ENCODE data around the gene SND1. TPM values are rescaled to one million over a fixed set of nuclear protein-coding genes. Genes with fewer than 3 reads are reported as not detected.
"Not testable (repeated sequence)": the region's sequence is repeated elsewhere in the genome, so short reads cannot be mapped to it uniquely, and the experiment has no call there.

The SND1 gene
- total RNA-seq, 2 experiments from 2014 or later = 158 to 166 TPM

- Mint-ChIP-seq H3K27ac (no peak overlapping the region), H3K4me1 (peaks cover 16% of the 10 kb centered on the region), H3K27me3 (no peaks in the 10 kb centered on the region), H3K36me3 (peaks cover 10% of the 10 kb centered on the region), H3K9me3 (ENCODE audit: low read depth) (no peaks in the 10 kb centered on the region), H3K4me3 (no peak overlapping the region)
- DNase-seq = no peak
- CTCF ChIA-PET = no interaction called here
- no peak for ATAC-seq
Measured at GRCh38 chr7:127817466-127817865, 165.5 kb downstream of the SND1 start.

GRCh38 chr7:127818306-127818705 lies 166.3 kb downstream of the SND1 start:
- CTCF ChIA-PET = no interaction called here

GRCh38 chr7:127819975-127820731 lies 168.2 kb downstream of the SND1 start:
- H3K27ac Mint-ChIP-seq = peak overlapping the region; percentile 30
- peaks cover 6% of the 10 kb centered on the region for H3K36me3 Mint-ChIP-seq
- H3K4me1 Mint-ChIP-seq = peaks cover 16% of the 10 kb centered on the region
- no peaks in the 10 kb centered on the region for H3K27me3 Mint-ChIP-seq
- no peak for ATAC-seq
- CTCF ChIA-PET = interaction anchor here (1.1 kb wide), 1 partner anchor 35 kb away, joined by 3 read pairs; no protein-coding TSS in a partner anchor
- DNase-seq = no peak
- no peak overlapping the region for H3K4me3 Mint-ChIP-seq
- H3K9me3 Mint-ChIP-seq (ENCODE audit: low read depth) = no peaks in the 10 kb centered on the region

More at GRCh38 chr7:127818306-127818705, 166.3 kb downstream of the SND1 start:
- DNase-seq (no peak), ATAC-seq (no peak)
- no peaks in the 10 kb centered on the region for H3K9me3 Mint-ChIP-seq (ENCODE audit: low read depth)
- H3K36me3 Mint-ChIP-seq = peaks cover 7% of the 10 kb centered on the region
- H3K27me3 Mint-ChIP-seq = no peaks in the 10 kb centered on the region
- peaks cover 16% of the 10 kb centered on the region for H3K4me1 Mint-ChIP-seq
- no peak overlapping the region for H3K27ac Mint-ChIP-seq
- H3K4me3 Mint-ChIP-seq = no peak overlapping the region

DNA sequence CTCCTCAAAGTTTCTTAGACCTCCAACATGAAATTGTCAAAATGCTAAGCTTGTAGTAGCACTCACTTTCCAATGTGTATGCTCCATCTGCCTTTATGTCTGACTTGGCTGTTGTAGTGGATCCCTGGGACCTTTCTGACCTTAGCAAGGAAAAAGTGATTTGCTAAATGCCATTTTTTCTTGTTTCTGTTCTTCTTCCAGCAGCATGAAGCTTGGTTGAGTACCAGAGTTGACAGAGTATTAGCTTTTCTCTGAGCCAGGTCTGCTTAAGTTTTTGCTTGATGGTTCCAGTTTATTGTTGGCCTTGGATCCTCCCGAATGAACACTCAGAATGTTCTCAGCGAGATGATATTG lies 168.7 kb downstream of the SND1 start:
- H3K27me3 Mint-ChIP-seq = no peaks in the 10 kb centered on the region
- H3K4me3 Mint-ChIP-seq = no peak overlapping the region
- H3K9me3 Mint-ChIP-seq (ENCODE audit: low read depth) = no peaks in the 10 kb centered on the region
- H3K36me3 Mint-ChIP-seq = peaks cover 5% of the 10 kb centered on the region
- peak overlapping the region; percentile 30 for H3K27ac Mint-ChIP-seq
- ATAC-seq (no peak), DNase-seq (no peak)
- CTCF ChIA-PET = interaction anchor here (1.1 kb wide), 1 partner anchor 35 kb away, joined by 3 read pairs; no protein-coding TSS in a partner anchor
- peaks cover 16% of the 10 kb centered on the region for H3K4me1 Mint-ChIP-seq

- Mint-ChIP-seq H3K9me3 (ENCODE audit: low read depth) (no peaks in the 10 kb centered on the region), H3K4me3 (no peak overlapping the region), H3K27me3 (no peaks in the 10 kb centered on the region), H3K4me1 (peaks cover 16% of the 10 kb centered on the region), H3K27ac (no peak overlapping the region), H3K36me3 (peaks cover 3% of the 10 kb centered on the region)
- DNase-seq (no peak), ATAC-seq (no peak)
- CTCF ChIA-PET = no interaction called here
Measured at GRCh38 chr7:127821146-127821545, 169.2 kb downstream of the SND1 start.

- DNase-seq (no peak), ATAC-seq (no peak)
- no peaks in the 10 kb centered on the region for H3K9me3 Mint-ChIP-seq (ENCODE audit: low read depth)
- H3K27ac Mint-ChIP-seq = no peak overlapping the region
- CTCF ChIA-PET = no interaction called here
- no peaks in the 10 kb centered on the region for H3K27me3 Mint-ChIP-seq
- H3K4me3 Mint-ChIP-seq = no peak overlapping the region
- peaks cover 2% of the 10 kb centered on the region for H3K36me3 Mint-ChIP-seq
- peaks cover 14% of the 10 kb centered on the region for H3K4me1 Mint-ChIP-seq
Measured at GRCh38 chr7:127822822-127823508, 171.0 kb downstream of the SND1 start.

GRCh38 chr7:127824682-127825081 lies 172.7 kb downstream of the SND1 start:
- Mint-ChIP-seq H3K27me3 (no peaks in the 10 kb centered on the region), H3K4me1 (peaks cover 17% of the 10 kb centered on the region), H3K4me3 (no peak overlapping the region), H3K27ac (no peak overlapping the region), H3K36me3 (peaks cover 2% of the 10 kb centered on the region), H3K9me3 (ENCODE audit: low read depth) (no peaks in the 10 kb centered on the region)
- CTCF ChIA-PET = no interaction called here
- ATAC-seq (no peak), DNase-seq (no peak)

GRCh38 chr7:127828843-127829500 lies 177.0 kb downstream of the SND1 start:
- Mint-ChIP-seq H3K9me3 (ENCODE audit: low read depth) (no peaks in the 10 kb centered on the region), H3K36me3 (peaks cover 7% of the 10 kb centered on the region), H3K4me3 (no peak overlapping the region), H3K27me3 (no peaks in the 10 kb centered on the region), H3K27ac (no peak overlapping the region), H3K4me1 (peaks cover 3% of the 10 kb centered on the region)
- DNase-seq (no peak), ATAC-seq (no peak)
- CTCF ChIA-PET = interaction anchor here (0.6 kb wide), 1 partner anchor 502 kb away, joined by 3 read pairs; no protein-coding TSS in a partner anchor

- DNase-seq = no peak
- Mint-ChIP-seq H3K4me1 (peaks cover 3% of the 10 kb centered on the region), H3K4me3 (no peak overlapping the region), H3K27me3 (no peaks in the 10 kb centered on the region), H3K36me3 (peaks cover 24% of the 10 kb centered on the region), H3K9me3 (ENCODE audit: low read depth) (peaks cover 8% of the 10 kb centered on the region), H3K27ac (no peak overlapping the region)
- CTCF ChIA-PET = no interaction called here
- no peak for ATAC-seq
Measured at GRCh38 chr7:127831318-127832219, 179.6 kb downstream of the SND1 start.

GRCh38 chr7:127832592-127832991 lies 180.6 kb downstream of the SND1 start:
- Mint-ChIP-seq H3K36me3 (peaks cover 30% of the 10 kb centered on the region), H3K4me3 (no peak overlapping the region), H3K9me3 (ENCODE audit: low read depth) (peaks cover 10% of the 10 kb centered on the region), H3K27ac (no peak overlapping the region), H3K27me3 (no peaks in the 10 kb centered on the region), H3K4me1 (peaks cover 3% of the 10 kb centered on the region)
- no peak for ATAC-seq
- no peak for DNase-seq
- CTCF ChIA-PET = no interaction called here

GRCh38 chr7:127833641-127834040 lies 181.6 kb downstream of the SND1 start:
- H3K4me1 Mint-ChIP-seq = peaks cover 3% of the 10 kb centered on the region
- CTCF ChIA-PET = no interaction called here
- no peaks in the 10 kb centered on the region for H3K27me3 Mint-ChIP-seq
- no peak overlapping the region for H3K4me3 Mint-ChIP-seq
- H3K27ac Mint-ChIP-seq = no peak overlapping the region
- H3K36me3 Mint-ChIP-seq = peaks cover 37% of the 10 kb centered on the region
- no peak for DNase-seq
- H3K9me3 Mint-ChIP-seq (ENCODE audit: low read depth) = peaks cover 15% of the 10 kb centered on the region
- ATAC-seq = no peak

DNA sequence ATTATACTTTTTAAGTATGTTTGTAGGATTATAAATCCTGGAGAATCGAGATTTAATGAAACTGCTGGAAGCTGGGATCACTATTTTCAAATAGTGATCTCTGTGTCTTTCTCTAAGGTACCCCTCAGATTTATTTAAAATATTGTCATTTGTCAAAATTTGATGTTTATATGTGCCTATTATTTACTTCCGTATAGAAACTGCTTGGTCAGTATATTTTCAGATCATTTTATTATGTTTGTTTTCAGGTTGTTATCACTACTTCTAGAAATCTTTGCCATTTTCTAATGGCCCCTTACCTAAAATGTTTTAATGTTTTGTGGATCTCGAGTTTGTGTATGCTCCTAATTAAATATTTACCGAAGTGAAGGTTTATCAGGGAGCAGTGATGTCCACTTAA lies 183.7 kb downstream of the SND1 start:
- Mint-ChIP-seq H3K27me3 (no peaks in the 10 kb centered on the region), H3K9me3 (ENCODE audit: low read depth) (peaks cover 16% of the 10 kb centered on the region), H3K4me1 (no peaks in the 10 kb centered on the region), H3K36me3 (peaks cover 42% of the 10 kb centered on the region), H3K4me3 (no peak overlapping the region), H3K27ac (no peak overlapping the region)
- DNase-seq = no peak
- CTCF ChIA-PET = no interaction called here
- ATAC-seq = no peak

DNA sequence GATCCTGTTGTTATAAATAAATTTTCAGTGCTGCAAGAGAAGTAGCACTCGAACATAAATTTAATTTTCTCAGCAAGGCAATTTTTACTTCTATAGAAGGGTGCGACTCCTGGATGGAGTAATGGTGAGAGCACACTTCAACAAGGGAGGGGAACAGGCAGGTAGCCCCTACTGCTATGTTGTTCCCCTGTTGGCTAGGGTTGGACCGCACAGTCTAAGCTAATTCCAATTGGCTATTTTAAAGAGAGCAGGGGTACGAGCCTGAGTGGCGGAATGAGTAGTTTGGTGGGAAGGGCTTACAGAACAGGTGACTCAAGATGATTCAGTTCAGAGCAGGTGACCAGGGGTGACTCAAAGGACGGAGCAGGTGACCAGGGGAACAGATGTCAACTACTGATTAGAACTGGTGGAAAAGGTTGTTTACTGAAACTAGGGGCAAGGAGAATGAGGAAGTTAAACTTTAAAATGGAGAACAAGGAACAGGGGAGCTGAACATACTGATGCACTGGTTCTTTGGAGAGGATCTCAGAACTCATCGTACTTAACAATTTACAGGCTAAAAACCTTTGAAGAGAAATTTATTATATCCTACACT lies 185.9 kb downstream of the SND1 start:
- H3K4me3 Mint-ChIP-seq, H3K4me1 Mint-ChIP-seq, DNase-seq, CTCF ChIA-PET, ATAC-seq, H3K27me3 Mint-ChIP-seq, H3K27ac Mint-ChIP-seq: not testable (repeated sequence)
- peaks cover 16% of the 10 kb centered on the region for H3K9me3 Mint-ChIP-seq (ENCODE audit: low read depth)
- H3K36me3 Mint-ChIP-seq = peaks cover 45% of the 10 kb centered on the region

Data from activated CD8-positive, alpha-beta memory T cell treated with anti-CD3 and anti-CD28 coated beads, Interleukin-2, amount 10 ng/mL, durations not matched to agents 7 days and 5 days (primary cell).